WTC11 (cell line): Measurements from ENCODE around the gene PRMT5. TPM values are rescaled to one million over a fixed set of nuclear protein-coding genes. Genes with fewer than 3 reads are reported as not detected.

Source experiments
- ATAC-seq: fragments of 200-7000 bp; cut with Tn5 transposase; 2 replicates; pipeline ENCODE4 v1.10.0; 2021; ENCODE audit warnings: mild to moderate bottlenecking, moderate library complexity
- CTCF ChIA-PET: fragments of 300-600 bp; sonication (Branson Sonifier 250); formaldehyde crosslinking; loops from one replicate; lab custom pipeline; 2021; ENCODE audit warnings: antibody characterized with exemption; lab: Charles Lee
- POLR2A ChIA-PET: fragments of 350-600 bp; sonication (Branson Sonifier 250); formaldehyde crosslinking; loops from one replicate; lab custom pipeline; 2021; ENCODE audit warnings: antibody characterized with exemption; lab: Charles Lee
- DNase-seq: peaks from one replicate; pipeline ENCODE4 v3.0.0; 2021; ENCODE audit warnings: low spot score
- H3K27ac Mint-ChIP-seq: 2 replicates; pipeline ENCODE4 v1.8.0; 2021; ENCODE audit warnings: mixed read lengths
- H3K27me3 Mint-ChIP-seq: 2 replicates; pipeline ENCODE4 v1.8.0; 2021; ENCODE audit warnings: low read depth, mild to moderate bottlenecking, moderate library complexity, mixed read lengths
- H3K36me3 Mint-ChIP-seq: 2 replicates; pipeline ENCODE4 v1.8.0; 2021; ENCODE audit warnings: mixed read lengths
- H3K4me1 Mint-ChIP-seq: 2 replicates; pipeline ENCODE4 v1.8.0; 2022; ENCODE audit warnings: mixed read lengths
- H3K4me3 Mint-ChIP-seq: 2 replicates; pipeline ENCODE4 v1.8.0; 2021; ENCODE audit warnings: mild to moderate bottlenecking, moderate library complexity, mixed read lengths
- H3K9me3 Mint-ChIP-seq: 2 replicates; pipeline ENCODE4 v1.8.0; 2021; ENCODE audit warnings: mixed read lengths
- AFF4 ChIP-seq: sonication (generic); formaldehyde crosslinking; IDR thresholded peaks from 2 replicates; pipeline ENCODE4 v1.8.1; 2023; ENCODE audit warnings: mild to moderate bottlenecking, missing genetic modification reagents, borderline replicate concordance
- ATF2 ChIP-seq: sonication (generic); formaldehyde crosslinking; IDR thresholded peaks from 2 replicates; pipeline ENCODE4 v1.8.1; 2022; ENCODE audit warnings: low read depth, missing genetic modification reagents, borderline replicate concordance
- CTCF ChIP-seq: fragments of 200-600 bp; IDR thresholded peaks from 2 replicates; pipeline ENCODE4 v1.8.0; 2022; ENCODE audit warnings: antibody characterized with exemption
- E2F1 ChIP-seq: sonication (generic); formaldehyde crosslinking; IDR thresholded peaks from 2 replicates; pipeline ENCODE4 v1.8.0; 2022; ENCODE audit warnings: mild to moderate bottlenecking, missing genetic modification reagents
- ERG ChIP-seq: fragments of 250-450 bp; sonication (Bioruptor Pico); IDR thresholded peaks from 2 replicates; pipeline ENCODE4 v1.8.0; 2021; ENCODE audit warnings: mild to moderate bottlenecking
- ETV6 ChIP-seq: sonication (generic); formaldehyde crosslinking; IDR thresholded peaks from 2 replicates; pipeline ENCODE4 v1.8.1; 2022; ENCODE audit warnings: mild to moderate bottlenecking, missing genetic modification reagents
- JAZF1 ChIP-seq: fragments of 250-450 bp; sonication (Bioruptor Pico); IDR thresholded peaks from 2 replicates; pipeline ENCODE4 v1.9.0; 2021; ENCODE audit warnings: moderate library complexity, mild to moderate bottlenecking, inconsistent platforms
- PRDM15 ChIP-seq: sonication (generic); formaldehyde crosslinking; IDR thresholded peaks from 2 replicates; pipeline ENCODE4 v1.8.0; 2022; ENCODE audit warnings: missing genetic modification reagents
- PRRX2 ChIP-seq: fragments of 250-450 bp; sonication (Bioruptor Pico); IDR thresholded peaks from 2 replicates; pipeline ENCODE4 v1.8.0; 2021; ENCODE audit warnings: mild to moderate bottlenecking
- RELA ChIP-seq: sonication (generic); formaldehyde crosslinking; IDR thresholded peaks from 2 replicates; pipeline ENCODE4 v1.8.1; 2022; ENCODE audit warnings: missing genetic modification reagents, mild to moderate bottlenecking, borderline replicate concordance
- STAT6 ChIP-seq: sonication (generic); formaldehyde crosslinking; conservative IDR thresholded peaks from 2 replicates; pipeline ENCODE4 v1.8.1; 2023; ENCODE audit warnings: mild to moderate bottlenecking, low read depth, missing genetic modification reagents, moderate library complexity
- TCF7 ChIP-seq: sonication (generic); formaldehyde crosslinking; IDR thresholded peaks from 2 replicates; pipeline ENCODE4 v1.8.0; 2022; ENCODE audit warnings: mild to moderate bottlenecking, low read depth, missing genetic modification reagents, moderate library complexity
- TP53 ChIP-seq: sonication (generic); formaldehyde crosslinking; IDR thresholded peaks from 2 replicates; pipeline ENCODE4 v1.8.1; 2023; ENCODE audit warnings: mild to moderate bottlenecking, missing genetic modification reagents
- ZNF281 ChIP-seq: sonication (generic); formaldehyde crosslinking; IDR thresholded peaks from 2 replicates; pipeline ENCODE4 v1.8.0; 2023; ENCODE audit warnings: mild to moderate bottlenecking, missing genetic modification reagents
- ZNF671 ChIP-seq: fragments of 250-450 bp; sonication (Bioruptor Pico); IDR thresholded peaks from 2 replicates; pipeline ENCODE4 v1.8.0; 2021; ENCODE audit warnings: mild to moderate bottlenecking
- total RNA-seq: library from RNA; stranded (reverse); gene quantifications from 3 replicates; pipeline ENCODE4 v1.2.3, GENCODE V29; 2021

Gene PRMT5
- total RNA-seq, 1 experiment from 2014 or later = 124 TPM

- Mint-ChIP-seq H3K4me1 (peaks cover 16% of the 10 kb centered on the region), H3K27me3 (no peaks in the 10 kb centered on the region), H3K27ac (no peak overlapping the region), H3K36me3 (peaks cover 38% of the 10 kb centered on the region), H3K9me3 (no peaks in the 10 kb centered on the region), H3K4me3 (no peak overlapping the region)
- no peak for ATAC-seq
- no peak for DNase-seq
- ChIA-PET POLR2A (no interaction called here), CTCF (interaction anchor here (1.0 to 1.7 kb wide), 3 partner anchors 12 to 34 kb away, joined by 3 to 6 read pairs (median 3); no protein-coding TSS in a partner anchor)
- TF ChIP-seq STAT6 (CRISPR knock-in tag) (no peak), CTCF (no peak), ETV6 (no peak), ATF2 (no peak), ERG (CRISPR knock-in tag) (no peak), PRDM15 (CRISPR knock-in tag) (no peak), TCF7 (no peak), AFF4 (CRISPR knock-in tag) (no peak), ZNF281 (CRISPR knock-in tag) (no peak), TP53 (CRISPR knock-in tag) (no peak), ZNF671 (CRISPR knock-in tag) (no peak), RELA (CRISPR knock-in tag) (no peak), PRRX2 (CRISPR knock-in tag) (no peak), JAZF1 (no peak), E2F1 (no peak)
Measured at GRCh38 chr14:22952418-22952817, 23.2 kb upstream of the PRMT5 start.
